Measurements from ENCODE around the gene ABCA13.
"Not testable (repeated sequence)": the region's sequence is repeated elsewhere in the genome, so short reads cannot be mapped to it uniquely, and the experiment has no call there.

ABCA13 gene

DNA sequence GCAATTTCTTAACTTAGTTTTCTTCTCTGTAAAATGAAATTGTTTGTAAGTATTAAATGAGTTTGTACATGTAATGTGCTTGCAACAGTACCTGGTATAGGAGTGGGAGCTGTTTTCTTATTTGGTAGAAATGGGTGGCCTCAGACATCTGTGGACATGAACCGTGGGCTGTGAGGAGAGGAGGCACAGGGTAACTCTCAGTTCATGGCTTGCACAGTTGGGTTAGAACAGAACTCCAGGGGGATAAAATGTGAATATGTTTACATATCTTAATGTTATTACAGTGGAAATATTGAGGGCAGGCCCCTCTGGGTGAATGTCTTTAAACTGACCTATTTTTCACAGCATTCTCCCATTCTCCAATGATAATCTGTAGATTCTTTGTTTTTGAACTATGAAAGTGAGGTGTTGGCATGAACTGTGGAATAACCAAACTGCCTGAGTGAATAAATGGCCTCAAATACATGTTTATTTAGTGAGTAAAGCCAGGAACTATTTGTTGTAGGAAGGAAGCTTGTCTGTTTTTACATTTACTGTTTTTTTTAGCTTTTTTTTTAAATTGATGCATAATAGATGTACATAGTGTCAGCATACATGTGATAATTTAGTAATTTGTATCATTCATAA is 2.6 kb downstream of the ABCA13 start:
- DNase-seq, result no peak

DNA sequence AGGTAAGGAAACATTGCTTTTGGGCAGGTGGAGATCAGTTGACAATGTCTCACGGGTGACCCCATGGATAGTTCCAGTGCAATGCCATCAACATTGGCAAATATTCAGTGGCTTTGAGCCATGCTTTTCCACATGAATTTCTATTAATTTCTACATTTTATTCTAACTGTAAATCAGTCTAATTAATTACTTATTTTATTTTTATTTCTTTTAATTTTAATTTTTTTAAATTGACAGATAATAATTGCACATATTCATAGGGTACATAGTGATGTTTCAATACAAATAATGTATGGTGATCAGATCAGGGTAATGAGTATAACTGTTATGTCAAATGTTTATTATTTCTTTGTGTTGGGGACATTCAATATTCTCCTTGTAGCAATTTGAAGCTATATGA is 3.8 kb downstream of the ABCA13 start:
- no peak for DNase-seq

DNA sequence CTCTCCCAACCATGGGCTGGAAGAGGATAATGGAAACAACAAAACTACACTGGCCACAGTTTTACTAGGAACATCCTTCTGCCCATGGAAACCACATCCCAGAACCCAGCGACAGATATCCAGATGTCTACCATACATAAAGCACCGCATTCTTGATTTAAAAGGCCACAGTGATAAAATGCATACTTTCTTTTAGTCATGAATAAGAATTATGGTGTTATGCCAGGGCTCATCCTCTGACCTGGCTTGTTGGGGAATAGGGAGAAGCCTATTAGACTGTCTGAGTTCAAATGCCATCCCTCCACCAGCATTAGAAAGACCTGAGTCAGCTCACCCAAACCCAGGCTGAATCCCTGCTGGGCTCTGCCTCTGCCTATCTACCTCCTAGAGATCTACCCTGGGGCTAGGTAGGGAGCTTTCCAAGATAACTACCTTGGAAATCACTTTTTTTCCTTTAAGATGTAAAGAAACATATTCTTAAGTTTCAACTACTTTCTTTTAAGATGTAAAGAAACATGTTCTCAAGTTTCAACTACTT is 5.2 kb downstream of the ABCA13 start:
- no peak for DNase-seq

DNA sequence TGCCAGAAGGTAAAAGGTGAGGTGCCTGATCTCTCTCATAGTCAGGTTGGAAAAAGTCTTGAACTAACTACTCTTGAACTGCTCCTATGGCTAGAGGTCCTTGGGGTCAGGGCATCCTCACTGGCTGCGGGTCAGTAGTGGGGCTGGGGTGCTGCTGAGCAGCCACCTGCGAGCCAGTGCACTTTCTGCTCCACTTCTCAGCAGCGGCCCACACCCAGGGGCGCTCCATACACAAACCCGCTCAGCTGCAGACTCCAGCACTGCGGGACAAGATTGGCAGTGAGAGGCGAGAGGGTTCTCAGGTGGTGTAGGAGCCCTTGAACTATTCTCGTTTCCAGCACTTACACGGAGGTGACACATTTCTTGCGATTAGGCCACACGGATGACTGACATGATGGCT is 6.0 kb downstream of the ABCA13 start:
- no peak for DNase-seq

DNA sequence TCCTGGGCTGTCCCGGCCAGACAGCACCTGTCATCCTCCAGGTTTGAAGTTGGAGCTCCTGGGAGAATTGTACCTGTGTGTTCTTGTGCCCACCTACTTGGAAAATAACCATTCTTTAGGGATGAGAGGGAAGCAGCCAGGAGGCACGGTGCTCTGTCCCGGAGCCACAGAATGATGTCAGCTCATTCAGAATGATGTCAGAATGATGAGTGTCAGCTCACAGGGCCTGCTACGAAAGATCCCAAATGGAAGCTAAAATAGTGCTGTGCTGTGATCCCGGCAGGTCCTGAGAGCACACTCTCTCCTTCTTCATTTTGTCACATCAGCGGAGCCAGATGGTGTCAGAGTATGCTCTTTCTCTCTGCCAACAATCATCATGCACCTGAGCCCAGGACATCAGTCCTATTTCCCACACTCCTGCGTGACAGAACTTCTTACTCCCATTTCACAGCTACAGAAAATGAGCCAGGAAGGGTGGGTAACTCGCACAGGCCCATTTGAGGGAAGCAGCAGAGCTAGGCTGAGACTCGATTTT is 8.3 kb downstream of the ABCA13 start:
- DNase-seq, result no peak

DNA sequence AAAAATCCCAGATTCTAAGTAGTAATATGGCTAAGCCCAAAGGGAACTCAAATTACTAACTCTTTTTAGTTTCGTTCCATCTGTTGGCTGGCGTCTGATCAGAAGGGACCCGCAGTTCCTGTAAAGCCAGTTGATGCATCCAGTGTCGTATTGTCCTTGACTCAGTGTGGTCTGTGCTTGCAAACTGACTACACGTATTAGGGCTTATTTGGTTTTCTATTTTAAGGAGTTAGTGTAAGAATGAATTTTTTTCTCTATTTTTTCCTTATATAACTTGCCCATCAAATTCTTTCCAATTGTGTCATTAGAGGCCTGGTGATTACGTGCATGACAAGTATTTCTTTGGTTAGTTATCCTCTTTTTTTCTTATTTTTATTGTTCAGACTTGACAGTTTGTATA is 9.7 kb downstream of the ABCA13 start:
- DNase-seq, result no peak

DNA sequence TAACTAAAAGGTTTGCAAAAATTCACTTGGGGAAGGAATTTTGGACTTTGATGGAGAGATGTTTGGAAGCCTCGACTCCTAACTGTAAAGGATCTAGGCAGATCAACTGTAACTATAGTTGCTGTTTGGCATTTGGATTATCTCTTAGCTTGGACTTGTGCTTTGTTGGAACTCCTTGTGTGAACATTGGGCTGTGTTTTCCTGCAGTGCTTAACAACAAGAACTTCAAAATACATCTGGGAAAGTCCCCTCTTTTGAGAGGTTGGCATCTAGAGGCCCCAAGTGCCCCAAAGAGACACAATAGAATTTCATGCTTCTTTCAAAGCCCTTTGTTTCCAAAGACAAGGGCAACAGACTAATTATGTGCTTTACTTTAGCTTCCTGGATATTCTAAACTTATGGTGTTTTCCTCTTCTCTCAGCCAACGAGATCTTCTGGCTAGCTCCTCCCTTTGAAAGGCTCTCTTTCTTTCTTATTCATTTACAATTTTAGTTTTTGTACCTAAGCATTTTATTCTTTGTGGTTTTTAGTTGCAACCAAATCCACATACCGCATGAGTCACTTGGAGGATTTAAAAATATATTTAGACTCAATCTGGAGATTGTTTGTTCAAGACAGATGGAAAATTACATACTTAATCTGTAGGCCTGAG is 11.6 kb downstream of the ABCA13 start:
- no peak for DNase-seq

DNA sequence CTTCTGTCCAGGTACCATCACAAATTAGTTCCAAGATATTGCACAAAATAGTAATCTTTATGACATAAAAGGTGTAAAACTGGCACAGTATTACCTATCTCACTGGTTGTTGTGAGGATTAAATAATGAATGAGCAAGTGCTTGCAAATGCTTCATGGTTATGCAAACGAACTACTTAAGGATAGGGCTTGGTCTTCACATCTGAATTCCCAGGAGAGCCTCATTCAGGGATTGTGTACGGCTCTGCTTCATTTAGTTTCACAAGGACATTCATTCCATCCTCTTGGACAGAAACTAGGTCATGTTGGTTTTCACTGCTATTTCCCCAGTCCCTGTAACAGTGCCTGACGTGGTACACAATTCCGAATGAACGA is 12.1 kb downstream of the ABCA13 start:
- DNase-seq, result no peak

DNA sequence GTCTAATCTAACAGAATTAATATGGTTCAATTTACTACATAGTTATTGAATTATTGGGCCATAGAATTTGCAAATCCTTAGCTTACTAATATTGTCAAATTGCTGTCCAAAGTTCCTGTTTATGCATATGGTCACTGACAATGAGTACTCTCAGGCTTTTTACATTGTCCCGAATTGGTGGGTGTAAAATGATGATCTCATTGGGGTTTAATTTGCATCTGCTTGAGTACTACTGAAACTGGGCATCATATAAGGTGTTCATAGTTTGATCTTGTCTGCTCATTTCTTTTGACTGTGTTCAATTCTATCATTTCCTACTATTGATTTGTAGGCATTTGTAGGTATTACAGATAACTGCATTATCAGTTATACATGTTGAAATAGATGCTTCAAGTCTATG is 12.7 kb downstream of the ABCA13 start:
- no peak for DNase-seq

DNA sequence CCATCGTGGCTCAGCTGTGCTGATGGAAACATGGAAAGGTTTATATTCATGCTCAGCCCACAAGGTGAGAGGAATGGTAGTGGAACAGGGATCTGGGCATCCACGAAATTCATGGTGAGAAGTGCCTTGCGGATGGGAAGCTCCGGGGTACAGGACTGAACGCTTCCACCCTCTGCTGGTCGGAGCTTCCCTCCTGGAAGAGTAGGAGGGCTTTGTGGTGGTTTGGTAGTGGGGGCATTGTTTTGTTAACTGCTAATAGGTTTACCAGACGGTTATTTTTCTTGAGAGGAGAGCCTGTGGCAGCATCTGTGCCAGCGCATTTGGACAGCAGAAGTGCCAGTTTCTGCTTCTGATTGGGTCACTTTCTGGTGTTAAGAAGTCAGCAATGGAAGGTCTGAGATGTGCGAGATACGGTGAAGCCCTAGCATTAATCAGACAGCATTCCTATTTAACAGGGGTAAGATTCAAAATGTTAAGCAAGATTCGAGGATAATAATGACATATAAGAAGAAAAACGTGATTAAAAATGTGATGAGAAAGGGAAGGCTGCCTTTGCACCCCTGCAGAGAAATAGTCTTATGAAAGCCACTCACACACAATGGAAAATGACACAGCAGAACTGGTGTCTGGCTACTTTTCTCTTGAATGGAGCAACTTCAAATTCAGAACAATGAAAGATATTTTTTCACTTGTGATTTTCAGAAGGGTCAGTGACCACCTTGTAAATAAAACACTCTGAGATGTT is 17.7 kb downstream of the ABCA13 start:
- no peak for DNase-seq

DNA sequence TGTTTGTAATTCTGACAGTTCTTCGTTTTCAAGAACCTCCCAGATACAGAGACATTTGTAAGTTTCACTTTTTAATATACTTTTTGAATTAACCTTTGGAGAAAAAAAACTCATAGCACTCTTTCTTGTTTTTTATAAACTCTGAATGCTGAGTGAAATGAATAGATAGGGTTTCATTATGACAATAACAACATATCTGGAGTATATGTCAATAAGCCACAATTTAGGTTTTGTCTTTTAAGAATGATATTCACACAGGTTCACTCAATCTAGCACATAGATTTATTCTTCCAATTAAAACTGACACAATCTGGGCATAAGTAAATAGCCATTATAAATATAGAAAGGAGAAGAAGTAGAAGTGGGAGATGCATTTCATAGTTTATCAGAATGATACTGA is 21.7 kb downstream of the ABCA13 start:
- no peak for DNase-seq

DNA sequence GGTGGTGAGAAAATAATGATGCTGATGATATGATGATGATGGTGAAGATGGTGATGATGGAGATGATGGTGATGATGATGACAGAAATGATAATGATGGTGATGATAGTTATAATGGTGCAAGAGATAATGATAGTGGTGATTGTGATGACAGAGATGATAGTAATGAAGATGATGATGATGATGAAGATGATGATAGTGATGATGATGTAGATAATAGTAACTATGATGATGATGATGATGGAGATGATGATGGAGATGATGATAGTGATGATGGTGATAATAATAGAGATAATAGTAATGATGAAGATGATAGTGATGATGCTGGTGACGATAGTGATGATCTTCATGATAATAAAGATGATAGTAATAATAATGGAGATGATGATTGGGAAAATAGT is 22.2 kb downstream of the ABCA13 start:
- DNase-seq, result no peak

DNA sequence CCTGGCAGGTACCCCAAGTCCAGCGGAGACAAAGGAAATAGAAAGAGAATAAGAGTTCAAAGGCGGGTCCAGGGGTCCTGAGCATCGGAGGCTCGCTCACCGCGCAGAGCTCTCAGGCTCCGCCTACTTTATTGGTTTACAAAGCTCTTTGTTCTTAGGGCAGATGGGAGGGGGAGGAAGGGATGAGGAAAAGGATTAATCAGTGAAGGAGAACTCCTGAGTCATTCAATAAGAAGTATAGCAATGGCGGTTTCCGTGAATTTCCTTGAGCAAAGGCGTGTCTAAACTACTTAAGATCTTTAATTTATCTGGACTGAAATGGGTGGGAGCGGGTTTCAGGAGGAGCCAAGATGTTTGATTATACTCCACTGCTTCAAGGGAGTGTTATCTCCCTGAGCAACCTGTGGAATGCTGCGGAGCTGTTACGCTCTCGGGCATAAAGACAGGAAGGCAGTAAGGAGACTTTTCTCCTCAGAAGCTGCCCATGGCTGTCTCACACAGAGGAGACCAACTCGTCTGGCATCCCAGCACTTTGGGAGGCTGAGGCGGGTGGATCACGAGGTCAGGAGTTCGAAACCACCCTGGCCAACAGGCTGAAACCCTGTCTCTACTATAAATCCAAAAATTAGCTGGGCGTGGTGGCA is 29.8 kb downstream of the ABCA13 start:
- DNase-seq, result not testable (repeated sequence)

DNA sequence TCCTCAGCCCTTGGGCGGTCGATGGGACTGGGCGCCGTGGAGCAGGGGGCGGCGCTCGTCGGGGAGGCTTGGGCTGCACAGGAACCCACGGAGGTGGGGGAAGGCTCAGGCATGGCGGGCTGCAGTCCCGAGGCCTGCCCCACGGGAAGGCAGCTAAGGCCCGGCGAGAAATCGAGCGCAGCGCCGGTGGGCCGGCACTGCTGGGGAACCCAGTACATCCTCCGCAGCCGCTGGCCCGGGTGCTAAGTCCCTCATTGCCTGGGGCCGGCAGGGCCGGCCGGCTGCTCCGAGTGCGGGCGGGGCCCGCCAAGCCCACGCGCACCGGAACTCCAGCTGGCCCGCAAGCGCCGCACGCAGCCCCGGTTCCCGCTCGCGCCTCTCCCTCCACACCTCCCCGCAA is 31.7 kb downstream of the ABCA13 start:
- not testable (repeated sequence) for DNase-seq

DNA sequence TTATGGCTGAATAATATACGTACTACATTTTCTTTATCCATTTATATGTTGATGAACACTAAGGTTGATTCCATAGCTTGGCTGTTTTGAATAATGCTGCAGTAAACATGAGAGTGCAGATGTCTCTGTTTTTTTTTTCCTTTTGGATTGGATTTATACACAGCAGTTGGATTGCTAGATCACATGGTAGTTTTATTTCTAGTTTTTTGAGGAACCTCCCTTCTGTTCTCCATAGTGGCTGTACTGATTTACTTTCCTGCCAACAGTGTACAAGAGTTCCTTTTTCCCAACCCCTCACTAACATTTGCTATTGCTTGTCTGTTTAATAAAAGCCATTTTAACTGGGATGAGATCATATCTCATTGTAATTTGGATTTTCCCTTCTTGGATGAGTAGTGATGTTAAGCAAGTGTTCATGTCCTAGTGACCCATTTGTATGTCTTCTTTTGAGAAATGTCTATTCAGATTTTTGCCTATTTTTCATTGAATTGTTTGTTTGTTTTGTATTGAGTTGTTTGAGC is 36.0 kb downstream of the ABCA13 start:
- no peak for DNase-seq

DNA sequence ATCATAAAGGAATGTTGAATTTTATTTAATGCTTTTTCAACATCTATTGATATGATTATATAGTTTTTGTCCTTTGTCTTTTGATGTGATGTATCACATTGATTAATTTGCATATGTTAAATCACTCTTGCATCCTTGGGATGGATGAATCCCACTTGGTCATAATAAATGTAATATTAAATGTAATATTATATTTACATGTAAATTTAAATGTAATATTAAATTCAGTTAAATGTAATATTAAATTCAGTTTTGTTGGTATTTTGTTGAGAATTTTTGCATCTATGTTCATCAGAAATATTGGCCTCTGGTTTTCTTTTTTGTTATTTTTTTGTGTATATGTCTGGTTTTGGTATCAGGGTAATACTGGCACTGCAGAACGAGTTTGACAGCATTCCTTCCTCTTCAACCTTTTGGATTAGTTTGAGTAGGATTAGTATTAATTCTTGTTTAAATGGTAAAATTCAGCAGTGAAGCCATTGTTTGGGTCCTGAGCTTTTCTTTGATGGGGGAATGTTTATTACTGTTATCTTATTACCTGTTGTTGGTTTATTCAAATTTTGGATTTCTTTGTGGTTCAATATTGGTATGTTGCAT is 37.8 kb downstream of the ABCA13 start:
- no peak for DNase-seq

DNA sequence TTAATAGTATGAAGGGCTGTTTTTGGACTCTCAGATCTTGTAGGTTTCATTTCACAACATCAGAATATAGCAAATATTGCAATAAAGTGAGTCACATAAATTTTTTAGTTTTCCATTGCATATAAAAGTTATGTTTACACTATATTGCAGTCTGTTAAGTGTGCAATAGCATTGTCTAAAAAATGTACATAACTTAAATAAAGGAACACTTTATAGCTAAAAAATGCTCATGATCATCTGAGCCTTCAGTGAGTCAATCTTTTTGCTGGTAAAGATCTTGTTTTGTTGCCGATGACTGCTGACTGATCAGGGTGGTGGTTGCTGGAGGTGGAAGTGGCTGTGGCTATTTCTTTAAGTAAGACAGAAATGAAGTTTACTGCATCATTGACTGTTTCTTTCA is 42.0 kb downstream of the ABCA13 start:
- no peak for DNase-seq

DNA sequence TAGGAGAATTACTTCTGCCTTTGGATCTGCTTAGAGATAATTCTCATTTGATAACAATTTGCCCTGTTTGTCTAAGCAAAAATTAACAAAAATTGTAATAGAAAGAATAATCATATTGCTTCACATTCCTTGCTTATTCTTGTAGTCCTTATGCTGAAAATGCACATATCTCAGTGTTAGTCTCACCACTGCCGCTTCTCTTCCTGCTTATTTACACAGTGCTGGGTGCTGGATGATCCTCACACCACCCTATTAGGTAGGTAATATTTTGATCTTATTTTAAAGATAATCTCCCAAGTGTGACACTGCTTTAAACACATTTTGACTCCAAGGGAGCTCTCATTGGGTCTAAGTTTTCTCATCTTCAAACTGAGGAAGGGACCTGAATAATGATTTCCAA is 46.0 kb downstream of the ABCA13 start:
- DNase-seq, result no peak

DNA sequence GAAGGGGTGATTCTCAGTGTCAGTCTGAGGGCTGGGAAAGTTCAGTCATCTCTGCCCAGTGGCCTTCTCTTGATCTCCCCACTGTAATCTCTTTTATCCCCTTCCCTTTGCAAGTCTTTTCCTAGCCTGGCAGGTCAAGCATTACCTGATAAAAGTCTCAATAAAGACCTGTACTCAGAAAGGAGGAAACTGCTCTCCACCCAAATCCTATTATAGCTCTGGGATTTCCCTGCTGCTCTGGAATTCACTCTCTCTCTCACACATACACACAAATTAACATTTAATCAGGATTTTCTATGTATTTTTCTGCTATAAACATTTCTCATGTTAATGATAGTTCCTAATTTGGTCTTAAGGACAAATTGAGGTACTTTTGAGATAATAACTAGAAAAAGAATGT is 46.5 kb downstream of the ABCA13 start:
- no peak for DNase-seq

DNA sequence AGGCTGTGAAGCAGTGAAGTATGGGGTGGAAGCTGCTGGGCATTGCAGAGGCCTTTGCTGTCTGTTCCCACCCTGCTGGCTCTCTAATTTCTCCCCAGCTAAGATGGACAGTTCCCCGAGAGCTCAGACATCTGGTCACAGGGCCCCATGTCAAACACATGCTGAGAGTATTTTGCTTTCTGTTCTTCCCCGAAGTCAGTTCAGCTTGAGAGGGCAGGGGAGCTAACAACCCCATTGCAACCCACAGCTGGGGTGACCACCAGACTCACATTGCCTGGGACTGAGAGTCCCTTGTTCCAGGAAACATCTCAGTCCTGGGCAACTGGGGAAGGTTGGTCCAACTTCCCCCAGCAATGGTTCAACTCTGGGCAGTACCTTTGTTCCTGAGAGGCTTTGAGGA is 52.8 kb downstream of the ABCA13 start:
- no peak for DNase-seq

DNA sequence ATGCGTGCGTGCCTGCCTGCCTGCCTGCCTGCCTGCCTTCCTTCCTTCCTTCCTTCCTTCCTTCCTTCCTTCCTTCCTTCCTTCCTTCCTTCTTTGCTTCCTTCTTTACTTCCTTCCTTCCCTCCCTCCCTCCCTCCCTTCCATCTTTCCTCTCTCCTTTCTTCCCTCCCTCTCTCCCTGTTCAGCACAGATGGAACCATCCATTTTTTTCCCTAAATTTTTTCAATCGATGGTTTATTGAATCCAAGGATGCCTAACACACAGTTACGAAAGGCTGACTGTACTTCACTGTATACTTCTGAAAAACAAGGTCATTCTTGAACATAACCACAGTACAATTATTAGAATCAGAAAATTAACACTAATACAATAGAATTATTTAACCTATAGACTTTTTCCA is 53.8 kb downstream of the ABCA13 start:
- no peak for DNase-seq

DNA sequence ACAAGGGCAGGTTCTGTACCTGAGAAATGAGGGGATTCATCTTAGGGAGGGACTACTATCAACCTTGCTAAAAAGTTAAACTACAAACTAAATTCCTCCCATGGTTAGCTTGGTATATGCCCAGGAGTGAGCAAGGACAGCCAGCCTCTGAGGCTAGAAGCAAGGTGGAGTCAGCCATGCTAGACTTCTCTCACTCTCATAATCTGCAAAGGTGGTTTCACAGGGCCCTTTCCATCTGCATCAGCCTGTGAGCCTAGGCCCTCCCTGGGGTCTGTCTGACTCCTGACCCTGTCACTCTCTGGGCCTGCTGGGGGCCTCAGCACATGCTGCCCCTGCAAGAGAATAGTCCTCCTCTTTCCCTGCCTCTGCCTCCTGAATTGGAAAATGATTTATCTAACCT is 66.1 kb downstream of the ABCA13 start:
- no peak for DNase-seq

DNA sequence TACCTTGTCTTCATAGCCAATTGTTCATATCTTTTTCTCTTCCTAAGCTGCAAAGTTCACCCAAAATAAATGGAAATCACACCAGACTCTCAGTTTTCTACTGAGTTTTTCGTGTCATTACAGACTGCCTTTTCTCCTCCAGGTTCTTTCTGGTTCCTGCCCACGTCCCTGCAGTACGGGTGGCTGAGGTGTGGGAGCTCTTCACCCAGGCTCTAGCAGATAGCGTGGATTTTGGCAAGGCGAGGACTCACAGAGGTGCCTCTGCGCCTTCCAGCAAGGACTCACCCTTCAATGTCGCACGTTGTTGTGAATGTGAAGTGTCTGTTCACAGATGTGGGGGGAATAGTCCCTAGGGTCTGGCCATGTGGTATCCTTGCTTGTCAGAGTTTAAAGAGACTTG is 71.6 kb downstream of the ABCA13 start:
- DNase-seq, result no peak

Data from islet precursor cell (in vitro differentiated cells).